NCI-H345 treated with DMSO at 0.1 percent for 48 hours (cell line): Measurements from ENCODE around the gene UQCRH.
"Not testable (repeated sequence)": the region's sequence is repeated elsewhere in the genome, so short reads cannot be mapped to it uniquely, and the experiment has no call there.

ENCODE experiments used
- DNase-seq: peaks from one replicate; lab custom pipeline; 2025; ENCODE audit not compliant: unreplicated experiment; lab: John Stamatoyannopoulos, UW

Gene UQCRH

GRCh38 chr1:46331786-46332540 is 28.5 kb downstream of the UQCRH start:
- not testable (repeated sequence) for DNase-seq

GRCh38 chr1:46333300-46334029 is 30.0 kb downstream of the UQCRH start:
- DNase-seq = no peak

GRCh38 chr1:46334030-46334384 is 30.5 kb downstream of the UQCRH start:
- DNase-seq = no peak

- DNase-seq = no peak
Measured at GRCh38 chr1:46335081-46335480, 31.6 kb downstream of the UQCRH start.

- DNase-seq = not testable (repeated sequence)
Measured at GRCh38 chr1:46337409-46337808, 33.9 kb downstream of the UQCRH start.

- DNase-seq = peak; percentile 75
Measured at GRCh38 chr1:46340404-46341221, 37.1 kb downstream of the UQCRH start, which contains the start of gene NSUN4. Gene NSUN4 (plus strand): TSS chr1:46340807. CDS start chr1:46340827, 20 bp downstream.

DNA sequence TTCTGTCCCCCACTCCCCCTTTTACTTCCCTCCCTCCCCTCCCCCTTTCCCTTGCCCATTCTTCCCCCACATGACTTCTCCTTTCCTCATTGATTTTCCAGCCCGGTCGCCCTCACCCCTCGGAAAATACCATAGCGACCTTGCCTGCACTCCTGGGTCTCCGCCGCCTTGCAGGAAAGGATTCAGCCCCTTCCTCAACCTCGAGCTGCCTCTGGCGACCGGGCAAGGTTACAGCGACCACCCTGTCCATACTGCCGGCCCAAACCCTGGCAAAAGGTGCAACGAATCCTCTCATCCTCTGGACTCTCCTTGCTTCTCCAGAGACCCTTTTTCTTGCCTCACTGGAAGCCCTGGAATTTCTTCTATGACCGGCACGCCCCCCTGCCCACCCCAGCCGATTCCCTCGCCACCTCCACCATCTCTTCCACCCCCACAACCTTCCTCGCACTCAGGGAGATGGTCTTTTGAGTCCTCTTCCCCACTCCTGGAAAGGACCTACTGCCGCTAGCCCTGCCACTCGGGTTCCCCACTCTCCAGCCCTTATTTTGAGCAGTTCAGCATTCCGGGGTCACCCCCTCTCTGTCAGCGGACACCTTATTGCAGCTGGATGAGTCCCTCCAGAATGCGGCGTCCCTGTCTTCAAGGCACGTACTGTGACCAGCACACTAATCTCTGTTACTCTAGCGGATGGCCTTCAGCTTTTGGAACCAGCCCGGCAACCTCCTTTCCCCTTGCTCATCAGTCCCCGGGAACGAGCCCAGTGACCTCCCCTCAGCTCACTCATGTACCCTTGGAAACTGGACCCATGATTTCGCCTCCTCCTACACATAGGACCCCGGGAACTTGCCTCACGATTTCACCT is 38.0 kb downstream of the UQCRH start:
- no peak for DNase-seq

GRCh38 chr1:46342084-46342656 is 38.7 kb downstream of the UQCRH start:
- DNase-seq = no peak

GRCh38 chr1:46342677-46343350 is 39.3 kb downstream of the UQCRH start:
- no peak for DNase-seq

DNA sequence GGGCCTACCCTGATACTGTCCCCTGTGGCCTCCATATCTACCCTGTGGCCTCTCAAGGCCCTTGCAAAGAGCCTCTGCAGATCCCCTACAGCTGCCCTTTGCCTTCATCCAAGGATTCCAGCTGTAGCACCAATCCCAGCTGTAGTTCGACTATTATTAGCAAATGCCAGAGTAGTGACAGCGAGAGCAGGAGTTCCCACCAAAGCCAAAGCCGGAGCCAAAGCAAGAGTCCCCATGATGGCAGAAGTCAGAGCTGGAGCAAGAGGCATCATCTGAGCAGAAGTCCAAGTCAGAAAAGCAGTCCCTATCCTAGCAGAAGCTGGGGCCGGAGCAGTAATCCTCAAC is 39.8 kb downstream of the UQCRH start:
- no peak for DNase-seq

DNA sequence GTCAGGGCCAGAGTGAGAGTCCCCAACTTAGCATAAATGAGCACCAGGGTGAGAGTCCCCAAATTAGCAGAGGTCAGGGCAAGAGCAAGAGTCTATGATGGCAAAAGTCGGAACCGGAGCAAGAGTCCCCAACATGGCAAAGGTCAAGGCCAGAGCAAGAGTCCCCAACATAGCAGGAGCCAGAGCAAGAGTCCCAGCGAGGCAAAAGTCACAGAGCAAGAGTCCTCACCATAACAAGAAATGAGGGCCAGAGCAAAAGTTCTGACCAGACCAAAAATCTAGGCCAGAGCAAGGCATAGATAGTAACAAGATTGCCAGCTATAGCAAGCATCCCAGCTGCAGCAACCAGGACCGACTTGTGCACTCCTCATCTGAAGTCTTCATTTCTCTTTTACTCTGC is 40.2 kb downstream of the UQCRH start:
- DNase-seq = no peak

DNA sequence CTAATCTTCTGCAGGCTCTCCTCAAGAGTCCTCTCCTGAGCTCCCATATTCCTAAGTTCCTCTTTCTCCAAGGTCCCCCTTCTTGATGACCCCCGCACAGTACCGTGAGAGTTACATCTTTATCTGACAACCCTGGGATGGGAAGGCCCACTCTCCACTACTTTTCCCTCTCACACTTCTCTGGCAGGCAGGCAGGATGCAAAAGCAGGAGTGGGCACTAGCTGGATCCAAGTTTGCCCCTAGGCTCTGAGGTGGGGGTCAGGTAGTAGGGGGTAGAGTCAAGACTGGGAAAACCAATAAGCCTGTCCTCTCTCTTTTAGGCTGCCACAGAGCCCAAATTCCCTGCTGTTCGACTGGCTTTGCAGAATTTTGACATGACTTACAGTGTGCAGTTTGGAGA is 41.0 kb downstream of the UQCRH start:
- no peak for DNase-seq

DNA sequence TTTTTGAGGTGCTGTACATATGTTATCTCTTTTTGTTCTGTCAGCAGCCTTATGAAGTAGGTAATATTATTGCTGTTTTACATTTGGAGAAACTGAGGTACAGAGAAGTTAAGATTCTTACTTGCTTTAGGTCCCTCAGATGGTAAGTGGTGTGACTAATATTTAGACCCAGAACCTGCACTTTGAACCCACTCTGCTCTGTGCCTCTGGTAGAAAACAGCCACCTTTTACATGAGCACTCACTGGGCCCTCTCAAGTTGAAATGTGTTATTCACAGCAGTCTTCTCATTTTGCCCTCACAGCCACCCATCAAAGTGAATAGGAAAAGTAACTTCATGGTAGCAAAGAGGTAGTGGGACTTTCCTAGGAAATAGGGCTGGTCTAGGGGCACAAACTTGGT is 41.8 kb downstream of the UQCRH start:
- DNase-seq = no peak

- no peak for DNase-seq
Measured at GRCh38 chr1:46352363-46352762, 48.9 kb downstream of the UQCRH start.

DNA sequence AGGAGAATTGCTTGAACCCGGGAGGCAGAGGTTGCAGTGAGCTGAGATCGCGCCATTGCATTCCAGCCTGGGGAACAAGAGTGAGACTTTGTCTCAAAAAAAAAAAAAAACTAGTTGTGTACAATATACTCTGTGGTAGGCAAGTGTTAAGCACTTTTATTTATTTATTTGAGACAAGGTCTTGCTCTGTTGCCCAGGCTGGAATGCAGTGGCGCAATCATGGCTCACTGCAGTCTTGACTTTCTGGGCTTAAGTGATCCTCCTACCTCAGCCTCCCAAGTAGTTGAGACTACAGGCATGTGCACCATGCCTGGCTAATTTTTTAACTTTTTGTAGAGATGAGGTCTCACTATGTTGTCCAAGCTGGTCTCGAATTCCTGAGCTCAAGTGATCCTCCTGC is 52.4 kb downstream of the UQCRH start:
- DNase-seq = not testable (repeated sequence)

GRCh38 chr1:46362158-46362557 is 58.7 kb downstream of the UQCRH start:
- no peak for DNase-seq

- DNase-seq = no peak
Measured at GRCh38 chr1:46363121-46363520, 59.6 kb downstream of the UQCRH start.

- DNase-seq = no peak
Measured at GRCh38 chr1:46364612-46365011, 61.1 kb downstream of the UQCRH start.

GRCh38 chr1:46365796-46366195 is 62.3 kb downstream of the UQCRH start:
- DNase-seq = not testable (repeated sequence)
